GM19193 (cell line): ENCODE measurements around the gene FZD8.

Experiments
- POLR2A ChIP-seq: IDR thresholded peaks from 4 replicates; pipeline ENCODE4 v1.6.1; 2011; ENCODE audit not compliant: insufficient read depth, insufficient read length; ENCODE audit errors: extremely low read depth

FZD8 gene

GRCh38 chr10:35632027-35632426 lies 10.1 kb downstream of the FZD8 start:
- TF ChIP-seq POLR2A, result no peak

- TF ChIP-seq POLR2A, result no peak
Observed at GRCh38 chr10:35631404-35631803, 10.7 kb downstream of the FZD8 start.

GRCh38 chr10:35626971-35627507 lies 15.1 kb downstream of the FZD8 start:
- no peak for TF ChIP-seq POLR2A

- no peak for TF ChIP-seq POLR2A
Observed at GRCh38 chr10:35614312-35614711, 27.8 kb downstream of the FZD8 start.

- no peak for TF ChIP-seq POLR2A
Observed at GRCh38 chr10:35613597-35614226, 28.4 kb downstream of the FZD8 start.

GRCh38 chr10:35613107-35613440 lies 29.0 kb downstream of the FZD8 start:
- no peak for TF ChIP-seq POLR2A

GRCh38 chr10:35612385-35613106 lies 29.6 kb downstream of the FZD8 start:
- TF ChIP-seq POLR2A, result no peak

GRCh38 chr10:35611750-35612149 lies 30.3 kb downstream of the FZD8 start:
- no peak for TF ChIP-seq POLR2A

GRCh38 chr10:35608328-35608672 lies 33.8 kb downstream of the FZD8 start:
- TF ChIP-seq POLR2A, result no peak

GRCh38 chr10:35607475-35608327 lies 34.4 kb downstream of the FZD8 start:
- TF ChIP-seq POLR2A, result no peak

- TF ChIP-seq POLR2A, result no peak
Observed at GRCh38 chr10:35606430-35606829, 35.7 kb downstream of the FZD8 start.

GRCh38 chr10:35605191-35605590 lies 36.9 kb downstream of the FZD8 start, which contains the start of gene GJD4:
Gene GJD4, plus strand, starts transcription at chr10:35605341. Its CDS starts 227 bp downstream, at chr10:35605568.
- TF ChIP-seq POLR2A, result no peak

GRCh38 chr10:35600193-35600592 lies 41.9 kb downstream of the FZD8 start:
- no peak for TF ChIP-seq POLR2A

GRCh38 chr10:35598379-35598778 lies 43.7 kb downstream of the FZD8 start:
- no peak for TF ChIP-seq POLR2A

- TF ChIP-seq POLR2A, result no peak
Observed at GRCh38 chr10:35595106-35595505, 47.0 kb downstream of the FZD8 start.

GRCh38 chr10:35594115-35595079 lies 47.7 kb downstream of the FZD8 start:
- no peak for TF ChIP-seq POLR2A
